NCI-H1694 treated with DMSO at 0.1 percent for 48 hours (cell line): Measurements from ENCODE around the gene ACTL8.

Experiments used
- DNase-seq: peaks from one replicate; lab custom pipeline; 2025; lab: John Stamatoyannopoulos, UW

The ACTL8 gene

GRCh38 chr1:17755120-17755519 lies at the start of gene ACTL8:
ACTL8 (plus strand) TSS chr1:17755333; CDS start chr1:17823009, 67,676 bp downstream.
- DNase-seq: no peak

DNA sequence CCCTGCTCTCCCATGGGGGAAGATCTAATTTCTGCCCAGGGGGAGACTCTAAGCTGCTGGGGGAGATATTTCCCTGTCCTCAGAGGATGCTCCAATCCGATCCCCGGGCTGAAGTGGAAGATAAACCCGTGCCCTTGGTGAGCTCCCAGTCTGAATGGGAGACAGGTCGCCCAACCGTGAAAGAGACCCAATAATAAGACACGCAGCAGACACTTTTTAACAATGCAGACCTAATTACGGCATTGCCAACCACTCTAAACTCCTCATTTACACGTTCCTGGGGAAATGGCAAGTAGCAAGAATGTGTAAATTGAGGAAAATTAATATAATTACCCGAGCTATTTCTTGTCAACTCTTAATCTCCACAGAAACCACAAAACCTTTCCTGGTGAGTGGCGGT lies 48.7 kb upstream of the ACTL8 start:
- DNase-seq: no peak

- no peak for DNase-seq
Observed at GRCh38 chr1:17709981-17710380, 45.2 kb upstream of the ACTL8 start.

GRCh38 chr1:17710889-17711576 lies 44.1 kb upstream of the ACTL8 start:
- DNase-seq: no peak

GRCh38 chr1:17711577-17711910 lies 43.6 kb upstream of the ACTL8 start:
- no peak for DNase-seq

DNA sequence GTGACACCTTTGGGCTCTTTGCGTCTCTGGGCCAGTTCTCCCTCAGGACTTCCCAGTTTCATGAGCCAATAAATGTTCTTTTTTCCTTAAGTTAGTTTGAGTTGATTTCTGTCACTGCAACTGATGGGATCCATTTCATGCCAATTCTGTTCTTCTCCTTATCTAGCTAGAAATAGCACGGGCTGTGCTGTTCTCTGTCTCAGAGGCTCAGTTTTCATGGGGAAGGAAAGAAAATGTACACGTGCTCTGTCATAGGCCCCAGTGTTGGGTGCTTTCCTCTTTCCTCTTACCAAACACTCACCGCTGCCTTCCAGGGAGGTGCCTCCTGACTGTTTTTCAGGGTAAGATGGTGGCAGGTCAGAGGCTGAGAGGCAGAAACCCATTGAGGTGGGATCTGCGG lies 43.2 kb upstream of the ACTL8 start:
- no peak for DNase-seq

DNA sequence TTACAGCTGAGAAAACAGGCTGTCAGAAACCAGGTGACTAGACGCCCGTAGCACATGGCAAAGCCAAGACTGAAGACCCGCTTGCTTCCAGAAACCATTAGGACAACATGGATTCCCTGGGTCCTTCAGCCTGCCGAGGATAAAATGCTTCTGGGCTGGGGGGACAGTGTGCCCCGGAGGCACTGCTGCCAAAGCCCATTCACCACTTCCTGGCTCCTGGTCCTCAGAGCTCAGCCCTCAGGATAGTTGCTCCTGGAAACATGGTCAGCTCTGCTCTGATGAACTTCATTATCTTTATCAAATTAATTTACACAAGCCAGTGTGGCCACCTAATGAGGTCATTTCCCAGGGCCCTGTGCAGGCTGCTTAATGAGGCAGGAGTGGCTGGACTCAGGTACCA lies 41.1 kb upstream of the ACTL8 start:
- DNase-seq: no peak

- no peak for DNase-seq
Observed at GRCh38 chr1:17717594-17718535, 37.3 kb upstream of the ACTL8 start.

- no peak for DNase-seq
Observed at GRCh38 chr1:17719874-17720273, 35.3 kb upstream of the ACTL8 start.

- DNase-seq: no peak
Observed at GRCh38 chr1:17721444-17721843, 33.7 kb upstream of the ACTL8 start.

GRCh38 chr1:17723684-17724083 lies 31.4 kb upstream of the ACTL8 start:
- DNase-seq: no peak

DNA sequence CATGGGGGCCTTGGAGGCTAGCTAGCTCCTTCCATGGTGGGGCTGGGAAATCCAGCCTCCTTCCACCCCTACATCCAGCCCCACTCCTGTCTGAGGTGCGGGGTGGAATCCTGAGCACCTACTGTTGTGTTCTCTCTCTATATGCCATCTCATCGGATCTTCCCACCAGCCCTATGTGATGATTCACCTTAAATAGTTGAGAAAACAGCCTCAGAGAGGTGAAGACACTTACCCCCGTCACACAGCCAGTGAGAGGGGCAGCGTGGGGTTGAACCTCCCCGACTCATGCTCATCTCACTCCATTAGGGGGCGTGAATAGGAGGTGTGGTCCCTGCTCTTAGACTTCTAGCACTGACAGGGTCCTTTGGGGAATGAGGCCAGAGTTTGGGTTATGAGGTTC lies 31.0 kb upstream of the ACTL8 start:
- no peak for DNase-seq

GRCh38 chr1:17725084-17725719 lies 29.9 kb upstream of the ACTL8 start:
- no peak for DNase-seq

DNA sequence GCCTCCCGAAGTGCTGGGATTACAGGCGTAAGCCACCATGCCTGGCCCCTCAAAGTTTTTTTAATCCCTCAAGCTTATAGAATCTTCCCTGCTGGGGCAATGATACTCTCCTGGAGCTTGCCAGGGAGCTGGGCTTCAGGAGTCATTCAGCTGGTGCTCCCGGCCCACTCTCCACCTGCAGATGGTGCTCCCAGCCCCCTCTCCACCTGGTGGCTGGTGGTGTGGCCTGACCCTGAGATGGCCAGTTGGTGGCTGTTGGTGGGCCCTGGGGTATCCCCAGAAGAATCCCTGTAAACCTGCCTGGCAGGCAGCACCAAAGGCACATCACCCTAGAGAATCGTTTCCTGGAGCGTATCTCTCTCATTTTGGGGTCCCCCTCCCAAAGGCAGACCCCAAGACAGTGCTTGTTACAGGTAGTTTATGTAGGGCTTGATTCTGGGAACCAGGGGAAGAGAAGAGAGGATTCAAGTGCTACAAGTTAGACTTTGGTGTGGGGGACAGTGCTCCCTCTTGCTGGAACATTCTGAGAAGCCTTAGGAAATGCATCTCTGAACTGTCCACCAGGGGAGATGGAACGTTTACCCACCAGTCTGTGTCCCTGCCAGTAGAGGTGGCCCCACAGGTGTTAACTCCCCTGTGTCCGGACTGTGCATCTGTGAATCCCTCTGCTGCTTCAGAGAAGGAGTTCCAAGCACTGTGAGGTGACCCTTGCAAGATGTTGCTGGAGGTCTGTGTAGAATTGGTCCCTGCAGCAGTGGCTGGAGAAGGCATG lies 29.1 kb upstream of the ACTL8 start:
- no peak for DNase-seq

DNA sequence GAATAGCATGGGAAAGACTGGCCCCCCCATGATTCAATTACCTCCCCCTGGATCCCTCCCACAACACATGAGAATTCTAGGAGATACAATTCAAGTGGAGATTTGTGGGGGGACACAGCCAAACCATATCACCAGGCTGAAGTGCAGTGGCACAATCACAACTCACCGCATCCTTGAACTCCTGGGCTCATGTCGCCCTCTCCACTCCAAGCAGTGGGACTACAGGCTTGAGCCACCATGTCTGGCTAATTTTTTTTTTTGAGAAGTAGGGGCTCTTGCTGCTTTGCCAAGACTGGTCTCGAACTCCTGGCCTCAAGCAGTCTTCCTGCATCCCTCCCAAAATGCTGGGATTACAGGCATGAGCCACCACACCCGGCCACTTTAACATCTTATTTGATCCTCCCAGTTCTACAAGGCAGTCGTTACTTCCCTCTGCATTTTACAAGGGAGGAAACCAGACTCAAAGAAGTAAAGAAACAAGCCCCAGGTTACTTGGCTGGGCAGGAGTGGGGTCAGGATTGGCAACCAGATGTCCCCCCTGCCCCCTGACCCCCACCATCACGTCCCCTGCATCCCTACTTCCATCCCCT lies 26.9 kb upstream of the ACTL8 start:
- DNase-seq: no peak

DNA sequence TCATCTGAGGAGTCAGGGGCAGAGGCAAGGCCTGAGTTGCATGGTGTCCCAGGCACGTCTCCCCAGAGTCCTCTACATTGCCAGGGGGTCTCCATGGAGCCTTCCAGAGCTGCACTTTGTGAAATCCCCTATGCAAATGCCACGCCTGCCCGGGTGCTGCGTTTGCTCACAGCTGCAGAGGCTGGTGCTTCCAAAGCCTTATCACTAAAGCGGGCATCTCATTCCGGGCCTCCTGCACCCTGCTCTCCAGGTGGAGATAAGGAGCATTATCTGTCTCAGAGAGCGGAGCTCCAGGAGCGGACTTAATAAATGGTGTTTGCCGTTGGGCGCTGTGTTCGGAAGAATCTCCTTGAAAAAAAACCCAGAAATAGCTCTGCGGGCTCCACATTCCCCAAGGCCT lies 25.9 kb upstream of the ACTL8 start:
- DNase-seq: no peak

DNA sequence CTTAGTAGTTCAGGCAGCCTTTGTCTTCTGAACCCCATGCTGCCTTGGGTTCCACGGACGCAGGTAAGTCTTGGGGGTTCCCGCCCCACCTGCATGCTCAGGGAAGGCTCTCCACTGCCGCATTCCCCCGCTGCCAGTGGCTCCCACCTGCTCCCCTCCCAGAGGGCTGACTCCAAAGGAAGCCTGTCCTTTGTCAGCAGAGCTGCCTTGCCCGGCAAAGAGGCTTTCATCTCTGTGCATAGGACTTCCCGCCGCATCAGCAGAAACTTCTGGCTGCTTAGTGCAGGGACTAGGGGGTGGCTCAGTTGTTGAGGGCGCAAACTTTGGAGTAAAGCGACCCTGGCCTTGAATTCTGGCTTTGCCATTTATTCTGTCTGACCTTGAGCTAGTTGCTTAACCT lies 25.2 kb upstream of the ACTL8 start:
- no peak for DNase-seq

DNA sequence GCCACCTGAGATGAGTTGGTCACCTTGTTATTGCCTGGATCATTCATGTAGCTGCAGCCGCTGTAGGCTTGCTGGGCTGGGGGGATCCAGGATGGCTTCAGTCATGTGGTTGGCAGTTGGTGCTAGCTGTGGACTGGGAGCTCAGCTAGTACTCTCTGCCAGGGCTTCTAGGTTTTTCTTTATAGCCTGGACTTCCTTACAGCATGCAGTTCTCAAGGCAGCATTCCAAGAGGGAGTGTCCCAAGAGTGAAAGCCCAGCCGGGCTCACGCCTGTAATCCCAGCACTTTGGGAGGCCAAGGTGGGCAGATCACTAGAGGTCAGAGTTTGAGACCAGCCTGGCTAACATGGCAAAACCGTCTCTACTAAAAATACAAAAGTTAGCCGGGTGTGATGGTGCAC lies 23.7 kb upstream of the ACTL8 start:
- DNase-seq: no peak

GRCh38 chr1:17732475-17732874 lies 22.7 kb upstream of the ACTL8 start:
- no peak for DNase-seq

- DNase-seq: no peak
Observed at GRCh38 chr1:17733661-17734060, 21.5 kb upstream of the ACTL8 start.

DNA sequence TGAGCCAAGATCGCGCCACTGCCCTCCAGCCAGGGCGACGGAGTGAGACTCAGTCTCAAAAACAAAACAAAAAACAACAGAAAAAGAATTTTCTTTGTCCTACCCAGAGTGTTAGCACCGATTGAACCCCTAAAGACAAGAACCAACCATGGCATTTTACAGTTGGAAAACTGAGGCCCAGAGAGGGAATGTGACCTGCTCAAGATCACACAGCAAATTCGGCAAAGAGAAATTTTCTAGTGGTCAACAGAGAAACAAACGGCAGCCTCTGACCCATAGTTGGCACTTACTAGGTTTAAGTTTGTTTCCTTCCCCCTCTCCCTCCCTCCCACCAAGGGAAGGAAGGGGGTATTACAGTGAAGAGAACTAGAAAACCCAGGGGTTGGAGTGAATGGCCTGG lies 20.5 kb upstream of the ACTL8 start:
- DNase-seq: no peak

DNA sequence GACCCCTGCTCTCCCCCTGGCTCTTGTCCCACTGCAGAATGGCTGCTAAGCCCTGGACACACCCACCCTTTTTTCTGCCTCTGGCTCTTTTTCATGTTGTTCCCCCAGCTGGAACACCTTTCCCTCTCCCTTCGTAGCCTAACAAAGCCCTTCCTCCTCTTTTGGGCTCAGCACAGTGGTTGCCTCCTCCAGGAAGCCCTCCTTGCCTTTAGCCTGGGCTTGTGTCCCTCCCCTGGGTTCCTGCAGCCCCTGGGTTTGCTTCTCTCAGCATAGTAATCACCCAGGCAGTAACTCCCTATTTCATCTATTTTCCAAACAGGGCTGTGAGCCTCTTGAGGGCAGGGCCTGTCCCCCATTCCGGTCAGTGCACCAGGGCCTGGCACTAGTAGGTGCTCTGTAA lies 19.8 kb upstream of the ACTL8 start:
- no peak for DNase-seq
